NCI-H774 (cell line): ENCODE results near the gene CEP192.
A peak's percentile ranks its signal among the peaks of the same experiment; 100 is the strongest.

Source experiments
- DNase-seq: peaks from one replicate; lab custom pipeline; 2025; lab: John Stamatoyannopoulos, UW

CEP192 gene

GRCh38 chr18:13139885-13140450 is 148.8 kb downstream of the CEP192 start:
- DNase-seq, result no peak

- no peak for DNase-seq
These were observed 150.0 kb downstream of the CEP192 start for GRCh38 chr18:13141209-13141608.

GRCh38 chr18:13145636-13146190 is 154.6 kb downstream of the CEP192 start:
- DNase-seq, result no peak

GRCh38 chr18:13147130-13147529 is 156.0 kb downstream of the CEP192 start:
- DNase-seq, result peak; percentile 45

GRCh38 chr18:13151656-13152055 is 160.5 kb downstream of the CEP192 start:
- DNase-seq, result no peak

GRCh38 chr18:13158428-13158827 is 167.3 kb downstream of the CEP192 start:
- DNase-seq, result no peak

- peak; percentile 17 for DNase-seq
These were observed 168.4 kb downstream of the CEP192 start for GRCh38 chr18:13159579-13159978.

- no peak for DNase-seq
These were observed 170.2 kb downstream of the CEP192 start for GRCh38 chr18:13161276-13161899.

- no peak for DNase-seq
These were observed 172.2 kb downstream of the CEP192 start for GRCh38 chr18:13163167-13163927.

GRCh38 chr18:13164406-13164805 is 173.2 kb downstream of the CEP192 start:
- DNase-seq, result no peak

GRCh38 chr18:13165636-13166423 is 174.7 kb downstream of the CEP192 start:
- DNase-seq, result no peak

- no peak for DNase-seq
These were observed 182.5 kb downstream of the CEP192 start for GRCh38 chr18:13173578-13174145.
